GM23248 (cell line): ENCODE data around the gene TP53RK.

ENCODE experiments used
- EZH2 ChIP-seq: fragments of 200-600 bp; sonication (generic); IDR thresholded peaks from 2 replicates; pipeline ENCODE4 v1.6.1; 2018; ENCODE audit warnings: antibody characterized with exemption, mild to moderate bottlenecking; ENCODE audit not compliant: insufficient read depth, poor library complexity, severe bottlenecking
- EZH2phosphoT487 ChIP-seq: fragments of 200-600 bp; sonication (generic); IDR thresholded peaks from 2 replicates; pipeline ENCODE4 v1.6.1; 2018; ENCODE audit warnings: antibody characterized with exemption, moderate library complexity, mild to moderate bottlenecking, low read depth; ENCODE audit not compliant: insufficient read depth

- TF ChIP-seq EZH2phosphoT487, result no peak
- no peak for TF ChIP-seq EZH2
These were observed 6.1 kb downstream of the TP53RK start for GRCh38 chr20:46683011-46683667.
